Activated CD4-positive, alpha-beta T cell treated with anti-CD3 and anti-CD28 coated beads for 4 hours (primary cell): ENCODE data around the gene SMTN.
"Not testable (repeated sequence)": the region's sequence is repeated elsewhere in the genome, so short reads cannot be mapped to it uniquely, and the experiment has no call there.

ENCODE experiments used
- DNase-seq, 2 donors: peaks; one replicate each; pipeline ENCODE4 v3.0.0-alpha.2; 2020

Gene SMTN

GRCh38 chr22:31106001-31106571, 25.0 kb downstream of the SMTN start:
- DNase-seq, result no peak

- DNase-seq, result no peak
These were observed 25.6 kb downstream of the SMTN start for GRCh38 chr22:31106731-31107177.

- DNase-seq, result peak; percentile 81 to 88
These were observed 26.2 kb downstream of the SMTN start, which contains the start of gene SELENOM for GRCh38 chr22:31107178-31107893. TSS of gene SELENOM (minus strand) at chr22:31107568. CDS start at chr22:31107505, 63 bp downstream.

GRCh38 chr22:31107894-31108218, 26.7 kb downstream of the SMTN start:
- no peak for DNase-seq

GRCh38 chr22:31112547-31113091, 31.5 kb downstream of the SMTN start:
- DNase-seq, result not testable (repeated sequence)

GRCh38 chr22:31118046-31118820, 37.1 kb downstream of the SMTN start:
- no peak for DNase-seq

GRCh38 chr22:31119026-31119717, 38.1 kb downstream of the SMTN start:
- no peak for DNase-seq

GRCh38 chr22:31120230-31120629, 39.1 kb downstream of the SMTN start:
- no peak for DNase-seq

- DNase-seq, result no peak
These were observed 39.5 kb downstream of the SMTN start for GRCh38 chr22:31120642-31121041.

- DNase-seq, result no peak
These were observed 40.3 kb downstream of the SMTN start for GRCh38 chr22:31121403-31121802.

GRCh38 chr22:31122196-31122531, 41.0 kb downstream of the SMTN start:
- no peak for DNase-seq

GRCh38 chr22:31122532-31123291, 41.6 kb downstream of the SMTN start, which contains the start of gene INPP5J:
TSS of gene INPP5J (plus strand) at chr22:31122966. CDS start at chr22:31123015, 49 bp downstream.
- no peak for DNase-seq

- no peak for DNase-seq
These were observed 42.1 kb downstream of the SMTN start for GRCh38 chr22:31123292-31123602.

GRCh38 chr22:31124290-31124689, 43.2 kb downstream of the SMTN start:
- DNase-seq, result no peak

GRCh38 chr22:31124811-31125465, 43.8 kb downstream of the SMTN start:
- DNase-seq, result no peak

- DNase-seq, result no peak
These were observed 44.5 kb downstream of the SMTN start for GRCh38 chr22:31125521-31126117.

GRCh38 chr22:31126128-31126868, 45.2 kb downstream of the SMTN start:
- DNase-seq, result no peak

- DNase-seq, result no peak
These were observed 45.7 kb downstream of the SMTN start for GRCh38 chr22:31126869-31127175.

- no peak for DNase-seq
These were observed 46.2 kb downstream of the SMTN start for GRCh38 chr22:31127181-31127772.

GRCh38 chr22:31128156-31128555, 47.0 kb downstream of the SMTN start:
- no peak for DNase-seq
